A549 (cell line): ENCODE measurements around the gene CLIP2. TPM values are rescaled to one million over a fixed set of nuclear protein-coding genes. Genes with fewer than 3 reads are reported as not detected.

Source experiments
- ATAC-seq, 2 experiments: fragments of 200-7000 bp in 1 of 2; fragments of >200 bp in 1 of 2; cut with Nextera tagmentation in 1 of 2; cut with Tn5 transposase in 1 of 2; 3 replicates each; pipeline versions ENCODE4 v1.8.0 to v1.9.1; 2018 to 2020; ENCODE audit warnings: mild to moderate bottlenecking in 1 of 2, moderate library complexity in 1 of 2
- CTCF ChIA-PET: fragments of 300-600 bp; sonication (Branson Sonifier 250); formaldehyde crosslinking; extraction: SDS; loops from one replicate; lab custom pipeline; 2021; ENCODE audit warnings: antibody characterized with exemption, inconsistent platforms; lab: Yijun Ruan, JAX
- POLR2A ChIA-PET: fragments of 350-600 bp; formaldehyde crosslinking; extraction: SDS; loops from one replicate; lab custom pipeline; 2021; ENCODE audit warnings: antibody characterized with exemption, inconsistent platforms; lab: Yijun Ruan, JAX
- DNase-seq, 2 experiments: peaks; one replicate each; pipeline versions ENCODE4 v3.0.0 to v3.0.0-alpha.2; 2011 to 2016; ENCODE audit warnings: low read depth in 1 of 2, low spot score in 1 of 2
- FAIRE-seq: peaks from 2 replicates; lab custom pipeline; 2011; peaks lifted over from hg19 to GRCh38; lab: Jason Lieb, UNC
- H3K27ac ChIP-seq, 2 experiments: fragments of >200 bp; sonication (Bioruptor Twin); formaldehyde crosslinking; 3 replicates each; pipeline ENCODE4 v1.5.1; 2016 to 2017
- H3K4me1 ChIP-seq: fragments of >200 bp; sonication (Bioruptor Twin); formaldehyde crosslinking; 3 replicates; pipeline ENCODE4 v1.6.1; 2016
- H3K4me2 ChIP-seq: fragments of >200 bp; sonication (Bioruptor Twin); formaldehyde crosslinking; 3 replicates; pipeline ENCODE4 v1.6.1; 2016
- H3K4me3 ChIP-seq: fragments of >200 bp; sonication (Bioruptor Twin); formaldehyde crosslinking; 3 replicates; pipeline ENCODE4 v1.5.1; 2016
- H3K9me3 ChIP-seq: fragments of >200 bp; sonication (Bioruptor Twin); formaldehyde crosslinking; 3 replicates; pipeline ENCODE4 v1.6.1; 2016
- EHF ChIP-seq: fragments of 250-450 bp; sonication (Bioruptor Pico); IDR thresholded peaks from 2 replicates; pipeline ENCODE4 v1.5.0; 2020; ENCODE audit warnings: mild to moderate bottlenecking
- ELK1 ChIP-seq: fragments of 150-350 bp; IDR thresholded peaks from 2 replicates; pipeline ENCODE4 v1.6.1; 2014; ENCODE audit warnings: low read depth, mild to moderate bottlenecking, low read length
- FOSB ChIP-seq: fragments of 250-450 bp; sonication (Bioruptor Pico); IDR thresholded peaks from 2 replicates; pipeline ENCODE4 v1.5.0; 2020; ENCODE audit warnings: mild to moderate bottlenecking, moderate library complexity
- HDAC2 ChIP-seq: fragments of 200-600 bp; sonication (generic); IDR thresholded peaks from 2 replicates; pipeline ENCODE4 v1.6.1; 2016
- HMGXB4 ChIP-seq: fragments of 250-450 bp; sonication (Bioruptor Pico); IDR thresholded peaks from 2 replicates; pipeline ENCODE4 v1.5.0; 2021; ENCODE audit warnings: mild to moderate bottlenecking, moderate library complexity, borderline replicate concordance
- HOXB13 ChIP-seq: fragments of 250-450 bp; sonication (Bioruptor Pico); IDR thresholded peaks from 2 replicates; pipeline ENCODE4 v1.5.0; 2020; ENCODE audit warnings: low read depth, mild to moderate bottlenecking, moderate library complexity
- JUNB ChIP-seq: fragments of >200 bp; sonication (Bioruptor Twin); formaldehyde crosslinking; IDR thresholded peaks from 2 replicates; pipeline ENCODE4 v1.6.1; 2016
- MAZ ChIP-seq: fragments of 150-350 bp; IDR thresholded peaks from 2 replicates; pipeline ENCODE4 v1.6.1; 2014; ENCODE audit warnings: antibody characterized with exemption, low read depth, low read length, borderline replicate concordance
- NFE2L2 ChIP-seq: fragments of 150-350 bp; conservative IDR thresholded peaks from 2 replicates; pipeline ENCODE4 v1.6.1; 2014; ENCODE audit warnings: low read length
- NPAS2 ChIP-seq: fragments of 250-450 bp; sonication (Bioruptor Pico); IDR thresholded peaks from 2 replicates; pipeline ENCODE4 v1.8.0; 2022; ENCODE audit warnings: mild to moderate bottlenecking, moderate library complexity, borderline replicate concordance
- RARB ChIP-seq: fragments of 250-450 bp; sonication (Bioruptor Pico); IDR thresholded peaks from 2 replicates; pipeline ENCODE4 v1.8.0; 2021; ENCODE audit warnings: mild to moderate bottlenecking, moderate library complexity
- RFX5 ChIP-seq: fragments of 450-650 bp; IDR thresholded peaks from 2 replicates; pipeline ENCODE4 v1.7.1; 2014; ENCODE audit warnings: antibody characterized with exemption, mild to moderate bottlenecking, moderate library complexity
- RNF2 ChIP-seq: fragments of 200-600 bp; sonication (generic); IDR thresholded peaks from 2 replicates; pipeline ENCODE4 v1.6.1; 2016; ENCODE audit warnings: low read depth, mild to moderate bottlenecking, antibody characterized with exemption, moderate library complexity, borderline replicate concordance
- SMC3 ChIP-seq: fragments of >200 bp; sonication (Bioruptor Twin); formaldehyde crosslinking; IDR thresholded peaks from 3 replicates; pipeline ENCODE4 v1.6.1; 2018; ENCODE audit warnings: inconsistent platforms
- TFCP2L1 ChIP-seq: fragments of 250-450 bp; sonication (Bioruptor Pico); IDR thresholded peaks from 2 replicates; pipeline ENCODE4 v1.5.0; 2021; ENCODE audit warnings: mild to moderate bottlenecking
- TP53 ChIP-seq: fragments of 250-450 bp; sonication (Bioruptor Pico); IDR thresholded peaks from 2 replicates; pipeline ENCODE4 v1.5.0; 2021; ENCODE audit warnings: mild to moderate bottlenecking, moderate library complexity
- ZSCAN20 ChIP-seq: fragments of 250-450 bp; sonication (Bioruptor Pico); IDR thresholded peaks from 2 replicates; pipeline ENCODE4 v1.8.0; 2022; ENCODE audit warnings: mild to moderate bottlenecking, moderate library complexity
- WGBS: methylation state at CpG from one replicate; pipeline ENCODE4 v1.1.6; 2017; ENCODE audit errors: missing lambda C conversion rate; 5-methylcytosine and 5-hydroxymethylcytosine counted together
- polyA plus RNA-seq, 4 experiments: library from polyadenylated mRNA; depleted of rRNA in 3 of 4; stranded (reverse); fragments of >200 nt; fragmentation: RNase III in 1 of 4; extraction: RNeasy Plus Mini Kit Qiagen cat#74134 plus additional on column Dnase treatment in 1 of 4; gene quantifications; 2 replicates in 3 of 4; 3 replicates in 1 of 4; pipeline ENCODE4 v1.2.3, GENCODE V29; 2011 to 2017
- TF ChIP-seq, protein P1 (sequence below): IDR thresholded peaks from 2 replicates; pipeline ENCODE4 v1.6.1; 2012
- TF ChIP-seq, protein P2 (sequence below): IDR thresholded peaks from 2 replicates; pipeline ENCODE4 v1.6.1; 2012; ENCODE audit warnings: low read depth, borderline replicate concordance
- TF ChIP-seq, protein P3 (sequence below): IDR thresholded peaks from 2 replicates; pipeline ENCODE4 v1.6.1; 2012

CLIP2 gene
- polyA plus RNA-seq, 2 of the 4 experiments (the other 2 are of a cell fraction): 3.7 to 17.0 TPM

- CTCF ChIA-PET: interaction anchor here (0.5 to 22.8 kb wide), 8 partner anchors 9 to 331 kb away, joined by 3 to 684 read pairs (median 6); partner anchors contain the start of gene LAT2
- DNase-seq: no peak
- H3K4me1 ChIP-seq: 0 out of 3 replicates have a peak, but pooled peaks cover 9% of the 10 kb centered on the region
- TF ChIP-seq NPAS2 (CRISPR knock-in tag) (no peak), MAZ (no peak), RNF2 (no peak), NFE2L2 (no peak), HMGXB4 (CRISPR knock-in tag) (no peak), HOXB13 (CRISPR knock-in tag) (no peak), RARB (CRISPR knock-in tag) (no peak), TP53 (no peak), FOSB (CRISPR knock-in tag) (no peak)
- TF ChIP-seq, all 56 proteins: peak for 0
- POLR2A ChIA-PET: no interaction called here
- H3K9me3 ChIP-seq: no peaks in the 10 kb centered on the region
- ATAC-seq (no peak), FAIRE-seq (no peak)
- WGBS: 89% methylated on average over 4 of the region's 4 CpGs
- H3K27ac ChIP-seq: no peak overlapping the region
- no peak overlapping the region for H3K4me2 ChIP-seq
- no peak overlapping the region for H3K4me3 ChIP-seq
Observed at GRCh38 chr7:74395745-74396311, 106.6 kb downstream of the CLIP2 start.

- ChIA-PET POLR2A (no interaction called here), CTCF (interaction anchor here (0.8 to 22.8 kb wide), 4 partner anchors 8 to 329 kb away, joined by 4 to 684 read pairs (median 6); partner anchors contain the start of gene LAT2)
- Histone ChIP-seq H3K4me3 (no peak overlapping the region), H3K4me2 (no peak overlapping the region), H3K9me3 (no peaks in the 10 kb centered on the region), H3K4me1 (0 out of 3 replicates have a peak, but pooled peaks cover 9% of the 10 kb centered on the region), H3K27ac (peak overlapping the region in 1 of 2 experiments; percentile 41; a peak in 1 of 6 replicates)
- no peak for DNase-seq
- no peak for FAIRE-seq
- no peak for TF ChIP-seq EHF
- no peak for TF ChIP-seq ELK1
- no peak for TF ChIP-seq SMC3
- TF ChIP-seq RFX5: no peak
- TF ChIP-seq ZSCAN20 (CRISPR knock-in tag): no peak
- TF ChIP-seq, protein P1, sequence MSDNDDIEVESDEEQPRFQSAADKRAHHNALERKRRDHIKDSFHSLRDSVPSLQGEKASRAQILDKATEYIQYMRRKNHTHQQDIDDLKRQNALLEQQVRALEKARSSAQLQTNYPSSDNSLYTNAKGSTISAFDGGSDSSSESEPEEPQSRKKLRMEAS: no peak
- TF ChIP-seq, protein P2, sequence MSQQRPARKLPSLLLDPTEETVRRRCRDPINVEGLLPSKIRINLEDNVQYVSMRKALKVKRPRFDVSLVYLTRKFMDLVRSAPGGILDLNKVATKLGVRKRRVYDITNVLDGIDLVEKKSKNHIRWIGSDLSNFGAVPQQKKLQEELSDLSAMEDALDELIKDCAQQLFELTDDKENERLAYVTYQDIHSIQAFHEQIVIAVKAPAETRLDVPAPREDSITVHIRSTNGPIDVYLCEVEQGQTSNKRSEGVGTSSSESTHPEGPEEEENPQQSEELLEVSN: no peak
- no peak for TF ChIP-seq TFCP2L1 (CRISPR knock-in tag)
- no peak for TF ChIP-seq FOSB (CRISPR knock-in tag)
- no peak for TF ChIP-seq HDAC2
- TF ChIP-seq, protein P3, sequence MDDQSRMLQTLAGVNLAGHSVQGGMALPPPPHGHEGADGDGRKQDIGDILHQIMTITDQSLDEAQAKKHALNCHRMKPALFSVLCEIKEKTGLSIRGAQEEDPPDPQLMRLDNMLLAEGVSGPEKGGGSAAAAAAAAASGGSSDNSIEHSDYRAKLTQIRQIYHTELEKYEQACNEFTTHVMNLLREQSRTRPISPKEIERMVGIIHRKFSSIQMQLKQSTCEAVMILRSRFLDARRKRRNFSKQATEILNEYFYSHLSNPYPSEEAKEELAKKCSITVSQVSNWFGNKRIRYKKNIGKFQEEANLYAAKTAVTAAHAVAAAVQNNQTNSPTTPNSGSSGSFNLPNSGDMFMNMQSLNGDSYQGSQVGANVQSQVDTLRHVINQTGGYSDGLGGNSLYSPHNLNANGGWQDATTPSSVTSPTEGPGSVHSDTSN: no peak
- no peak for TF ChIP-seq JUNB
- 89% methylated on average over 9 of the region's 11 CpGs for WGBS
- ATAC-seq: no peak
Observed at GRCh38 chr7:74396993-74397392, 107.8 kb downstream of the CLIP2 start.
